NCI-H2029 (cell line): ENCODE measurements around the gene WDR48.

Source experiments
- DNase-seq: peaks from one replicate; lab custom pipeline; 2025; lab: John Stamatoyannopoulos, UW

Gene WDR48

GRCh38 chr3:39102504-39103323 lies 50.9 kb downstream of the WDR48 start:
- no peak for DNase-seq

- no peak for DNase-seq
Measured at GRCh38 chr3:39103324-39103693, 51.5 kb downstream of the WDR48 start.

- DNase-seq, result no peak
Measured at GRCh38 chr3:39103791-39104552, 52.2 kb downstream of the WDR48 start.

- peak; percentile 70 for DNase-seq
Measured at GRCh38 chr3:39104961-39105686, 53.3 kb downstream of the WDR48 start.

GRCh38 chr3:39105687-39106063 lies 53.9 kb downstream of the WDR48 start:
- DNase-seq, result no peak

GRCh38 chr3:39106281-39106811 lies 54.5 kb downstream of the WDR48 start:
- DNase-seq, result no peak

GRCh38 chr3:39106851-39107387 lies 55.1 kb downstream of the WDR48 start:
- DNase-seq, result no peak

GRCh38 chr3:39107388-39108199 lies 55.8 kb downstream of the WDR48 start, which contains the start of the genes GORASP1 and TTC21A:
Gene GORASP1, minus strand, starts transcription at chr3:39107627. Its CDS starts 86 bp downstream, at chr3:39107541.
Gene TTC21A, plus strand, starts transcription at chr3:39107680. Its CDS starts 158 bp downstream, at chr3:39107838.
- DNase-seq, result peak; percentile 86

GRCh38 chr3:39108200-39108710 lies 56.4 kb downstream of the WDR48 start:
- no peak for DNase-seq

GRCh38 chr3:39109086-39109485 lies 57.3 kb downstream of the WDR48 start:
- DNase-seq, result no peak

GRCh38 chr3:39110041-39110639 lies 58.3 kb downstream of the WDR48 start:
- DNase-seq, result no peak

GRCh38 chr3:39112113-39112512 lies 60.3 kb downstream of the WDR48 start:
- no peak for DNase-seq

- DNase-seq, result no peak
Measured at GRCh38 chr3:39112535-39112934, 60.7 kb downstream of the WDR48 start.

- DNase-seq, result no peak
Measured at GRCh38 chr3:39113291-39113690, 61.5 kb downstream of the WDR48 start.

GRCh38 chr3:39114456-39114855 lies 62.6 kb downstream of the WDR48 start:
- DNase-seq, result no peak

GRCh38 chr3:39115870-39116269 lies 64.1 kb downstream of the WDR48 start:
- no peak for DNase-seq

GRCh38 chr3:39118079-39118478 lies 66.3 kb downstream of the WDR48 start:
- no peak for DNase-seq

GRCh38 chr3:39118931-39119660 lies 67.3 kb downstream of the WDR48 start:
- no peak for DNase-seq

- no peak for DNase-seq
Measured at GRCh38 chr3:39121621-39122020, 69.8 kb downstream of the WDR48 start.

- no peak for DNase-seq
Measured at GRCh38 chr3:39122813-39123212, 71.0 kb downstream of the WDR48 start.
